Fibroblast of lung (primary cell): ENCODE results near the gene NOSTRIN.

Source experiments
- EZH2 ChIP-seq: IDR thresholded peaks from 2 replicates; pipeline ENCODE4 v1.5.1; 2012; ENCODE audit warnings: low read length, control low read depth, mild to moderate bottlenecking; ENCODE audit errors: missing control alignments
- TF ChIP-seq, protein P1 (sequence below), 2 donors: IDR thresholded peaks in 1 of 2; conservative IDR thresholded peaks in 1 of 2; 1 replicate in 1 of 2; 2 replicates in 1 of 2; pipeline ENCODE4 v1.5.1; 2011 to 2012; ENCODE audit warnings: low read length in 2 of 2, control low read depth in 1 of 2, inconsistent platforms in 1 of 2, low read depth in 1 of 2, mild to moderate bottlenecking in 1 of 2

DNA sequence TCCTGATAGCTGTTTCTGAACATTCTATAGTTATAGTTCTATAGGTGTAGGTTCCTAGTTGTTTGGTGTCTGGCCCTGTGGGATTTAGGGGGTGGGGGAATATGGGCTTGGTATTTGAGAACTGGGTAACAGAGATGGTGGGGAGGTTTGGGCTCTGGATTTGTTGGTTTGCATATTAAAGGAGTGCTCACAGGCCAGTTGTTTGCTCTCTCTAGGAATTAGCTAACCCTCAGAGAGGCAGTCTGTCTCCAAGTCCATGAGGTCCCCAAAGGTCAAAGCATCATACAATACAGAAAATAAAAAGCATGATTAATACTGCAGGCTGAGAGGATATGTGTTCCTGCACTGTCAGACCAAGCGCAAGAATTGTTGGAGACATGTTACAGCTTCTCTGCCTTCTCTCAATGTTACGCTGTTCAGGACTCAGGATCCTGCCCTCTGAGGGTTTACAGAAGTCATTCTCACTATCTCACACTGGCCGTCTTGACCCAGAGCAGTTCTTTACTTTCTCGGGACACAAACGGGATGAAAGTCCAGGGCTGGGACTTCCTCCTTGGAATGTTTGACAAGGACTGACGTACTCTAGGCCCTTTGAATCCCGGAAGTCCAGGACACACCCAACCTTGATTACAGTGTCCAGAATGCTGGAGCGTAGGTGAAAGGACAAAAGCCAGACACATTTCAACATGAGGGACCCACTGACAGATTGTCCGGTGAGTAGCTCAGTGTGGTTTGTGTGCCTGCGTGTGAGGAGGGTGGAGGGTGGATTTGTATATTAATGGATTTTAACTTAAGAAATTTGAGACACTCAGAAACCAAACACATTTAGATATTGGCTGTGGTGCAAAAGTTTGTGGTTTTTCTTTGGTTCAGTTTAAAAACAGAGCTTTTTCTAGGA is at the start of gene NOSTRIN:
- TF ChIP-seq, protein P1, sequence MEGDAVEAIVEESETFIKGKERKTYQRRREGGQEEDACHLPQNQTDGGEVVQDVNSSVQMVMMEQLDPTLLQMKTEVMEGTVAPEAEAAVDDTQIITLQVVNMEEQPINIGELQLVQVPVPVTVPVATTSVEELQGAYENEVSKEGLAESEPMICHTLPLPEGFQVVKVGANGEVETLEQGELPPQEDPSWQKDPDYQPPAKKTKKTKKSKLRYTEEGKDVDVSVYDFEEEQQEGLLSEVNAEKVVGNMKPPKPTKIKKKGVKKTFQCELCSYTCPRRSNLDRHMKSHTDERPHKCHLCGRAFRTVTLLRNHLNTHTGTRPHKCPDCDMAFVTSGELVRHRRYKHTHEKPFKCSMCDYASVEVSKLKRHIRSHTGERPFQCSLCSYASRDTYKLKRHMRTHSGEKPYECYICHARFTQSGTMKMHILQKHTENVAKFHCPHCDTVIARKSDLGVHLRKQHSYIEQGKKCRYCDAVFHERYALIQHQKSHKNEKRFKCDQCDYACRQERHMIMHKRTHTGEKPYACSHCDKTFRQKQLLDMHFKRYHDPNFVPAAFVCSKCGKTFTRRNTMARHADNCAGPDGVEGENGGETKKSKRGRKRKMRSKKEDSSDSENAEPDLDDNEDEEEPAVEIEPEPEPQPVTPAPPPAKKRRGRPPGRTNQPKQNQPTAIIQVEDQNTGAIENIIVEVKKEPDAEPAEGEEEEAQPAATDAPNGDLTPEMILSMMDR (conservative IDR thresholded peaks at IDR 0.05 in 1 of 2, IDR thresholded peaks at IDR 0.05 in 1 of 2; ENCODE audit: low read depth in 1 of 2, low read length in 2 of 2), result no peak
- no peak for TF ChIP-seq EZH2
